Adipocyte (in vitro differentiated cells): ENCODE measurements around the gene RRAGD.

ENCODE experiments used
- DNase-seq: peaks from one replicate; pipeline ENCODE4 v3.0.0-alpha.2; 2015; ENCODE audit warnings: low read depth
- H3K27me3 ChIP-seq: replicated peaks from 2 replicates; pipeline ENCODE4 v1.7.0; 2013; ENCODE audit warnings: mild to moderate bottlenecking, low read length, moderate library complexity; ENCODE audit not compliant: control insufficient read depth, insufficient read depth
- H3K36me3 ChIP-seq: 2 replicates; pipeline ENCODE4 v1.7.0; 2013; ENCODE audit warnings: low read length, mild to moderate bottlenecking, moderate library complexity; ENCODE audit not compliant: control insufficient read depth, insufficient read depth, severe bottlenecking
- H3K4me1 ChIP-seq: 2 replicates; pipeline ENCODE4 v1.7.0; 2013; ENCODE audit warnings: mild to moderate bottlenecking, low read length, moderate library complexity; ENCODE audit not compliant: control insufficient read depth, insufficient read depth
- H3K4me3 ChIP-seq: 2 replicates; pipeline ENCODE4 v1.7.0; 2013; ENCODE audit warnings: mild to moderate bottlenecking, low read length, moderate library complexity
- H3K9ac ChIP-seq: 2 replicates; pipeline ENCODE4 v1.7.0; 2013; ENCODE audit warnings: mild to moderate bottlenecking, low read length, moderate library complexity
- H3K9me3 ChIP-seq: 2 replicates; pipeline ENCODE4 v1.7.0; 2013; ENCODE audit warnings: mild to moderate bottlenecking, low read length, moderate library complexity; ENCODE audit not compliant: control insufficient read depth

The RRAGD gene

DNA sequence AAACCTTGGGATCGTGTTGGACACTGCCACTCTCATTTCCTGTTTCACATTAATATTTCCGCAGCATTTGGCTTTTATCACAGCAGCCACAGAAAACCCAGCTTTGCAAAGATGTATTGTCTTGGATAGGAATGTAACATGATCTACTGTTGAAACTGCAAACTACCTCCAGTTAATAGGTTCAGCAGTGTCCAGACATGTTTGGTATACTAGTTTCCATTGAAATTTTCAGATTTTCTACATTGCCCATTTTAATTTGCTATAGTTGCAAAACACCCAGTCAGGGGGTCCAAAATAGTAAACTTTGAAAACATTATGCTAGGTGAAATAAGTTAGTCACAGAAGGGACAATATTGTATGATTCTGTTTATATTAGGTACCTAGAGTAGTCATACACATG, 24.2 kb upstream of the RRAGD start:
- Histone ChIP-seq H3K36me3 (no peaks in the 10 kb centered on the region), H3K9ac (no peak overlapping the region), H3K9me3 (no peaks in the 10 kb centered on the region), H3K4me1 (peaks cover 3% of the 10 kb centered on the region), H3K4me3 (no peak overlapping the region), H3K27me3 (peaks cover 3% of the 10 kb centered on the region)
- peak; percentile 10 for DNase-seq

DNA sequence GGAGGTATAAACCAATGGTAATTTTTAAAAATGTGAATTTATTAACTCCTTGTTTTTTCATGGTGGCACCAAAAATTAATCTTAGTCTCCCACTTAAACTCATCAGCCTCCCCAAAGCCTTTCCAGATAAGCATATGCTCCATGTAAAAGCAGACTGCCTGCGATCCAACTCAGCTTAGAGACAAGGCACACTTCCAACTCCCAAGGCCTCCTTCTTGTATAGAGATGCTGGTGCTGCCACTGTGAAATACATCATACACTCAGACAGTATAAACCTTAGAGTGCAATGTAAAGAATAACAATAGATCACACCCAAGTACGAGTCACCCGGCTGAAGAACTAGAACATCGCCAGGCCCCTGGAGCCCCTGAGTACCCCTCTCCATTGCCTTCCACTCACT, 22.9 kb upstream of the RRAGD start:
- H3K36me3 ChIP-seq, result no peaks in the 10 kb centered on the region
- peaks cover 3% of the 10 kb centered on the region for H3K4me1 ChIP-seq
- no peak overlapping the region for H3K4me3 ChIP-seq
- no peak for DNase-seq
- peaks cover 3% of the 10 kb centered on the region for H3K27me3 ChIP-seq
- no peaks in the 10 kb centered on the region for H3K9me3 ChIP-seq
- no peak overlapping the region for H3K9ac ChIP-seq

DNA sequence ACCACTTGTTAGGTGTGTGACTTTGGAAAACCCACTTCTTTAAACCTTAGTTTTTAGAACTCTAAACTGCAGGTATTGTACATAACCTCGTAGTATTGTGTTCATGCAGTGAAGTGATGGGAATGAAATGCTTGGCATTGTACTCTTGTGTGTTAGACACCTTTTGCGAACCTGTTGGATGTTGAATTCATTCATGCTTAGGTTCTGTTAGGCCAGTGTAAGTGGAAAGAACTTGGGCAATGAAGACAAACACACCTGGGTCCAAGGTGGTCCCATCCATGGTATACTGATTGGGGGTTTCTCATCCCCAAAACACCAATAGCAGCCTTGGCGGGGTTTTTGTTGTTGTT, 22.1 kb upstream of the RRAGD start:
- Histone ChIP-seq H3K4me1 (peaks cover 3% of the 10 kb centered on the region), H3K9me3 (no peaks in the 10 kb centered on the region), H3K27me3 (peaks cover 3% of the 10 kb centered on the region), H3K4me3 (peak overlapping the region; percentile 84), H3K36me3 (no peaks in the 10 kb centered on the region), H3K9ac (no peak overlapping the region)
- DNase-seq, result no peak

DNA sequence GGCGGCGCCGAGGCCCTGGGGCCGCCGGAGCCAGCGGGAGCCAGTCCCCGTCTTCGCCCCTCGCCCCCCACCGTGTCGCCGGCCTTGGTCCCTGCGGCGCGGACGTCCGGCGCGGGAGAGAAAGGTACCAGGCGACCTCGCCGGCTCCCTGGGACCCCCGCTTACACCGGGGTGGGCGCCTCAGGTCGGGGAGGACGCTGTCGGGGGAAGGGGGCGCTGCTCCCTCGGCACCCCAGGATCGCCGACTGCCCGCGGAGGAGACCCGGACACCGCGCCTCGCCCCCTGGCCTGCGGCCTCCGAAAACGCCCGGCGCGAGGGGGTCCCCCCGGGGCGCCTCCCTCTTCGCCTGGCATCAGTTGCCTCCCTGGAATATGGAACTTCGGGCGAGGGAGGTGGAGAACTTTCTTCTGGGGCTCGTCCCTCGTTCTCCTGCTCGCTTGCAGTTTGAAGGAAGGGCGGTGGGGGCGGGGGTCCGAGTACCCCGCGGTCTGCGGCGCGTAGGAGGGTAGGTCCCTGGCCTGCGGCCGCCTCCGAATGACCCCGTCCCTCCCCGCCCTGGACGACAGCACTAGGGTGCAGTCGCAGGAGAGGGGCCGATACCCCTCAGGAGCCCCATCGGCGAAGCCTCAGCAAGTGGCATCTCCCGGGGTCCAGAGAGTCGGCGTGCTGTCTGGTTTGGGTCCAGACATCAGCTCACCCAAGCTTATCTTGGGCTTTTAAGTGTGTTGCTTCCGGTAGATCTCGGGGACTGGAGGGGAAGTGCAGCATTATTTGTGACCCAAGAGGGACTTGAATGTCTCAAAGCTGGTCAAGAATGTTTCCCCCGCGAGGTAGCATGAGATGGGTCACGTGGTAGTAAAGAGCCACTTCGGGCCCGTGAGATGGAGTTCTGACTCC, 21.4 kb upstream of the RRAGD start:
- peak; percentile 32 for DNase-seq
- no peaks in the 10 kb centered on the region for H3K36me3 ChIP-seq
- no peaks in the 10 kb centered on the region for H3K9me3 ChIP-seq
- peak overlapping the region; percentile 82 for H3K9ac ChIP-seq
- peaks cover 3% of the 10 kb centered on the region for H3K27me3 ChIP-seq
- H3K4me3 ChIP-seq, result peak overlapping the region; percentile 84
- peaks cover 3% of the 10 kb centered on the region for H3K4me1 ChIP-seq

DNA sequence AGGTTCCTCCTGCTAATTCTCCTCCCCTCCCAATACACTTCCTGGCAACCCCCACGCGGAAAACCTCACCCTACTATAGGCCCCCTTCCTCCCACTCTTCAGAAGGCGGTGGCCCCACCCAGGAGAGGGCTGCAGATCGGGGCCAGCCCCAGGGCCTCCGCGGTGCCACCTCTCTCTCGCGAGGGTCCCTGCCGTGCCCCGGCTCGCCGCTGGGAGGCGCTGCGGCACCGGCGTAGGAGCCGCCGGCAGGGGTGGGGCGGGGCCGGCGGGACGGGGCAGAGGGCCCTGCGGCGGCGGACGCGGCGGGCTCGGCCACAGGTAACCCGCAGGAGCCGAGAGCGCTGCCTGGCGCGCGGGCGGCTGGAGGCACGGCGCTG, 20.8 kb upstream of the RRAGD start, which contains the start of gene ANKRD6:
Gene ANKRD6, plus strand, starts transcription at position 278 of the 377 bp plus-strand sequence. CDS start 133,825 bp downstream, outside the sequence.
- peaks cover 3% of the 10 kb centered on the region for H3K4me1 ChIP-seq
- peak; percentile 88 for DNase-seq
- H3K36me3 ChIP-seq, result no peaks in the 10 kb centered on the region
- peak within 1 kb of the TSS; percentile 82 for H3K9ac ChIP-seq
- H3K4me3 ChIP-seq, result peak within 1 kb of the TSS; percentile 84
- no peaks in the 10 kb centered on the region for H3K9me3 ChIP-seq
- H3K27me3 ChIP-seq, result peaks cover 3% of the 10 kb centered on the region

DNA sequence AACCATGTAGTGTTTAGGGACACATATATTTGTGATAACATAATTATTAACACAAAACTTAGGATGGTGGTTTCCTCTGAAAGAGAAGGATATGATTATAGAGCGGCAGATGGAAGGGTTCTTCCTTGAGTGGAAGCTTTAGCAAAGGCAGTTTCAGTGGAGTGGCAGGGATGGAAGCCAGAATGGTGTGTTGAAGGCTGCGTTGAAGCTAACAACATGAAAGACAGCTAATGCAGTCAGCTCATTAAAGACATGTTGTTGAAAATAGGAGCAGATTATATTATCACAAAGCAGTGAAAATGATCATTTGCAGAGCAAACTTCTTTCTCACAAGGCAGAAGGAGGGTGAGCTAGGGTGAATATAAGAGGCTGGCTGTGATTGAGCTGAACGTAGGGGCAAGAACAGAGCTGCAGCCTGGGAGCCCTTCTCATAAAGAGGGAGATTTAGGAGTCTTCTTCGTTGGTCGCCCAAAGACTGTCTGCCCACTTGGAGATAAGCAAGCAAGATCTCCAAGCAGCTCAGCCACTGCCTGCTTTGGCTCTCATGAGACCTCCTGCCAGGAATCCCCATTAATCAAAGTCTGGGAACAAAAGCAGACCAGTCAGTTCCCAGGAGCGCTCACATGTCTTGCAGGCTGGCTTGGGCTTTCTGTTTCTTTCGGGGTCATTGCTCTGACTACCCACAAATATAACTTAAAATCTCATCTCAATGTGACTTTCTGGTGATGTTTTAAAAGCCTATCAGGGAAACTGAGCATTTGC, 18.3 kb upstream of the RRAGD start:
- Histone ChIP-seq H3K4me3 (no peak overlapping the region), H3K36me3 (no peaks in the 10 kb centered on the region), H3K9ac (no peak overlapping the region), H3K4me1 (peaks cover 3% of the 10 kb centered on the region), H3K27me3 (peaks cover 7% of the 10 kb centered on the region), H3K9me3 (no peaks in the 10 kb centered on the region)
- no peak for DNase-seq

DNA sequence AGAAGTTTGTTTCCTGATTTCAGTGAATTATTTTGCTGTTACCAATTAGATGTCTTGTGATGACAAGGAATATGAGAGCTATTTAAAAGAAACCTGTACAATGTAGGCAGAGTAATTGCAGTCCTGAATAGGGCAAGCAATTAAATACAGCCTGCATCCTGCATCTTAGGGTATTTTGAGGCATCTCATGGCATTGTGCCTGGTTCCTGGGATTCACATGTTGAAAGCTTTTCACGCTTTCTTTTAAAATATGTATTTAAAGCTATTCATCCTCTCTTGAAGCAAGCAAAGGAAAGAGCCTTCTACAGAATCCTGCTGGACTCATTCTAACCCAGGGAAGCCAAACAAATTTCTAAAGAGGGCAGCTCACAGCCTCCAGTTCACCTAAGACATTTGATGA, 4.7 kb upstream of the RRAGD start:
- no peak overlapping the region for H3K9ac ChIP-seq
- no peaks in the 10 kb centered on the region for H3K36me3 ChIP-seq
- H3K4me3 ChIP-seq, result no peak overlapping the region
- H3K4me1 ChIP-seq, result peaks cover 7% of the 10 kb centered on the region
- H3K9me3 ChIP-seq, result no peaks in the 10 kb centered on the region
- peaks cover 35% of the 10 kb centered on the region for H3K27me3 ChIP-seq
- DNase-seq, result no peak

DNA sequence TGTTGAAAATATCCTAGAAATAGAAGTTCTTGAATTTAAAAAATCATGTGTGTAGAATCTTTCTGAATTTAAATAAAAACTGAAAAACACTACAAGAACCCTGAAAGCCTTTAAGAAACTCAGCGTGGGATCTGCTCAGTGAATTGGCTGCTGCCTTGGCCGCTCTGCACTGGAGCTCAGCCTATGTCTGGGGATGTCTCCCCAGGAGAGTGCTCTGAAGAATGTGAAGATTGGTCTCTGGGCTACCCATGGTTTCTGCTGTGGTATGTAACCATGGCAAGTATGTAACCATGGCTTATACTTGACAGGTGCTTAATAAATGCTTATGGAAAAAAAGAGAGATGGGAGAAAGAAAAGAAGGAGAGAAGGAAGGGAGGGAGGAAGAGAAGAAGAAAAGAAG, 3.1 kb upstream of the RRAGD start:
- peaks cover 28% of the 10 kb centered on the region for H3K27me3 ChIP-seq
- no peak for DNase-seq
- H3K4me1 ChIP-seq, result peaks cover 7% of the 10 kb centered on the region
- H3K4me3 ChIP-seq, result no peak overlapping the region
- H3K9ac ChIP-seq, result no peak overlapping the region
- no peaks in the 10 kb centered on the region for H3K9me3 ChIP-seq
- H3K36me3 ChIP-seq, result no peaks in the 10 kb centered on the region

DNA sequence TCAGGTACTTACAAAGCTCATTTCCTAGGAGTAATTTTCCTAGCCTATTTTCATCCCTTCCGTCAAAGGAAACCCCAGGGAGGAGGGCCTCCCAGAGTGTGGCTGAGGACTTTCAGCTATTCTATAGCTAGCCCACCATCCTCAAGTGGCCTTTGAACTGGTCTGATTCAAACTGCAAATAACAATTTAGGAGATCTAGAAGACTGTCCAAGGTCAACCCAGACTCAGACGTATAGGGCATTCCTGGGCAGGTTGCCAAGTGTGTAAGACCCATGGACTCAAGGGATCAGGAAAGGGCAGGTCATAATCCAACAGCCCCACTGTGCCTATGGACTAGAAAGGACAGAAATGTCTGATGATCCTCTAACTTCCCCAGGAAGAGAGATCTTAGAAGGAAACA, 2.1 kb upstream of the RRAGD start:
- Histone ChIP-seq H3K27me3 (peaks cover 28% of the 10 kb centered on the region), H3K9me3 (no peaks in the 10 kb centered on the region), H3K4me1 (peaks cover 7% of the 10 kb centered on the region), H3K36me3 (no peaks in the 10 kb centered on the region), H3K9ac (no peak overlapping the region), H3K4me3 (no peak overlapping the region)
- DNase-seq, result no peak

DNA sequence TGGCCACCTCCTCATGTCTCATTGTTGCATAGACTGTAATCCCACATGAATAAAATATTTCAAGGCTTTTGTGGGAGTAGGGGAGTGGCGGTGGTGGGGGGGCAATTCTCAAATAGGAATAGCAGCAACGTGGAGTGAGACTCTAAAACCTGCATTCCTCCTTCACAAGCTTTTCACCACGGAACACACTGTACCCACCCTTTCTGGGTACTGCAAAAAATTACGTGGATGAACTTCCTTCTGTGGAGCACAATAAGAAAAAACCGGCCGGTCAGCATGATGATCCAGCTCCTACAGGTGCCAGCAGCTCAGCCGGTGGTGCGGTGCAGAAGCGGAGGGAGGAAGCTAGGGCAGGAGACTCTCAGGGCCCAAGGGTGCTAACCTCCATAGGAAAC, 930 bp upstream of the RRAGD start:
- Histone ChIP-seq H3K27me3 (peaks cover 24% of the 10 kb centered on the region), H3K9me3 (no peaks in the 10 kb centered on the region), H3K9ac (no peak overlapping the region), H3K4me1 (peaks cover 7% of the 10 kb centered on the region), H3K4me3 (peak overlapping the region; percentile 80), H3K36me3 (no peaks in the 10 kb centered on the region)
- DNase-seq, result no peak
